Fibroblast of lung (primary cell): Measurements from ENCODE around the gene ITGB8.

Source experiments
- CTCF ChIP-seq, 2 donors: IDR thresholded peaks in 1 of 2; conservative IDR thresholded peaks in 1 of 2; 1 replicate in 1 of 2; 2 replicates in 1 of 2; pipeline ENCODE4 v1.5.1; 2011 to 2012; ENCODE audit warnings: low read length in 2 of 2, control low read depth in 1 of 2, inconsistent platforms in 1 of 2, low read depth in 1 of 2, mild to moderate bottlenecking in 1 of 2
- EZH2 ChIP-seq: IDR thresholded peaks from 2 replicates; pipeline ENCODE4 v1.5.1; 2012; ENCODE audit warnings: low read length, control low read depth, mild to moderate bottlenecking; ENCODE audit errors: missing control alignments

- TF ChIP-seq CTCF (conservative IDR thresholded peaks at IDR 0.05 in 1 of 2, IDR thresholded peaks at IDR 0.05 in 1 of 2; ENCODE audit: low read depth in 1 of 2, low read length in 2 of 2) (no peak), EZH2 (no peak)
These were observed 108.9 kb downstream of the ITGB8 start for GRCh38 chr7:20439416-20440185.
